ENCODE measurements around the gene CD2BP2. TPM values are rescaled to one million over a fixed set of nuclear protein-coding genes. Genes with fewer than 3 reads are reported as not detected.
A peak's percentile ranks its signal among the peaks of the same experiment; 100 is the strongest.

The CD2BP2 gene
- total and polyA plus RNA-seq, 2 of the 13 experiments (the other 11 are each of a cell fraction or from before 2014, with no cell fraction given) = 24.9 to 54.6 TPM

DNA sequence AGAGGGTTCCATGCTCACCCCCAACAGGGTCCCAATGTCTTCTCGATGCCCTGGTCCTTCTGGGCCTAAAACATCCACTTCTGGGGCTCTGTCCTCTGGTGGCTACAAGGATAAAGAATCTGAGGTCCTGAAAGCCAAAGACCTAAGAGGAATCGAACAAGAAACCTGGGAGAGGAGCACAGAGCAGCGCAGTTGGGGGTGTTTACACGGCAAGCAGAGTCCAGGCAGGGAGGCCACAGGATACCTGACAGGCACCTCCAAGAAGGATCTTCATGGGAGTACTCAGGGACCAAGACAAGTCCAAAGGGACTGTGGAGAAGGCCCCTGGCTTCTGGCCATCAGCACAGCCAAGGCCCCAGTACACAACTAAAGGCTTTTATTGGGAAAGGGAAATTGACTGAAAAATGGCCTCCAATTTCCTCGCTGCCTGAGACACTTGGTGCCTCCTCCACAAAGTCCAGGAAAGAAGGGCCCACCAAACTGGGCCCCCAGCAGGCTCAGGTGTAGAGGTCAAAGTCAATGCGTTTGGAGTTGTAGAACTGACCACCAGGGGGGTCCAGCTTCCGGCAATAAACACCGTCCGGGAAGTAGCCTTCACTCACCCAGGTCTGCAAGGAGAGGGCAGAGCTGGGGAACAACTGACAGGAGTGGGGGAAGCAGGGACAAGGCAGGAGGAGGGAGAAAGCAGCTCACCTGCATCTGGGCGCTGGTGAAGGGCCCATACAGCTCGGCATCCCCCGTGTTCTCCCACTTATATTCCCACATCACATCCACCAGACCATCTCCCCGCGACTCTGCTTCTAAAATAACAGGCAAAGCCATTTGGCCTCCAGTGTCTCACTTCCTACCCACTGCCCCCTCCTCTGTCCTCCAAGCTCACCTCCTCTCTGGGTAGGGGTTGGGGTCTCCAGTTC lies 2.4 kb downstream of the CD2BP2 start (continued):
- TF ChIP-seq, protein P1, sequence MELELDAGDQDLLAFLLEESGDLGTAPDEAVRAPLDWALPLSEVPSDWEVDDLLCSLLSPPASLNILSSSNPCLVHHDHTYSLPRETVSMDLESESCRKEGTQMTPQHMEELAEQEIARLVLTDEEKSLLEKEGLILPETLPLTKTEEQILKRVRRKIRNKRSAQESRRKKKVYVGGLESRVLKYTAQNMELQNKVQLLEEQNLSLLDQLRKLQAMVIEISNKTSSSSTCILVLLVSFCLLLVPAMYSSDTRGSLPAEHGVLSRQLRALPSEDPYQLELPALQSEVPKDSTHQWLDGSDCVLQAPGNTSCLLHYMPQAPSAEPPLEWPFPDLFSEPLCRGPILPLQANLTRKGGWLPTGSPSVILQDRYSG (CRISPR knock-in tag; IDR thresholded peaks at IDR 0.05) = no peak
- TF ChIP-seq ZNF550 (CRISPR knock-in tag; IDR thresholded peaks at IDR 0.05; ENCODE audit: borderline replicate concordance) = no peak
- no peak for TF ChIP-seq ZSCAN29 (CRISPR knock-in tag; conservative IDR thresholded peaks at IDR 0.05)
- no peak for TF ChIP-seq ZNF296 (CRISPR knock-in tag; conservative IDR thresholded peaks at IDR 0.05)
- TF ChIP-seq CREB1 (IDR thresholded peaks at IDR 0.05) = no peak
- no peak for TF ChIP-seq CREB1 (CRISPR knock-in tag; IDR thresholded peaks at IDR 0.05)
- peak; percentile 47 for TF ChIP-seq ELF3 (CRISPR knock-in tag; IDR thresholded peaks at IDR 0.05)
- no peak for TF ChIP-seq SP1 (IDR thresholded peaks at IDR 0.05)
- no peak for TF ChIP-seq SP1 (CRISPR knock-in tag; IDR thresholded peaks at IDR 0.05)
- TF ChIP-seq ZBTB20 (CRISPR knock-in tag; IDR thresholded peaks at IDR 0.05; ENCODE audit: borderline replicate concordance, low read depth) = no peak
- TF ChIP-seq, protein P2, sequence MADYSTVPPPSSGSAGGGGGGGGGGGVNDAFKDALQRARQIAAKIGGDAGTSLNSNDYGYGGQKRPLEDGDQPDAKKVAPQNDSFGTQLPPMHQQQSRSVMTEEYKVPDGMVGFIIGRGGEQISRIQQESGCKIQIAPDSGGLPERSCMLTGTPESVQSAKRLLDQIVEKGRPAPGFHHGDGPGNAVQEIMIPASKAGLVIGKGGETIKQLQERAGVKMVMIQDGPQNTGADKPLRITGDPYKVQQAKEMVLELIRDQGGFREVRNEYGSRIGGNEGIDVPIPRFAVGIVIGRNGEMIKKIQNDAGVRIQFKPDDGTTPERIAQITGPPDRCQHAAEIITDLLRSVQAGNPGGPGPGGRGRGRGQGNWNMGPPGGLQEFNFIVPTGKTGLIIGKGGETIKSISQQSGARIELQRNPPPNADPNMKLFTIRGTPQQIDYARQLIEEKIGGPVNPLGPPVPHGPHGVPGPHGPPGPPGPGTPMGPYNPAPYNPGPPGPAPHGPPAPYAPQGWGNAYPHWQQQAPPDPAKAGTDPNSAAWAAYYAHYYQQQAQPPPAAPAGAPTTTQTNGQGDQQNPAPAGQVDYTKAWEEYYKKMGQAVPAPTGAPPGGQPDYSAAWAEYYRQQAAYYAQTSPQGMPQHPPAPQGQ (CRISPR knock-in tag; IDR thresholded peaks at IDR 0.05; ENCODE audit: borderline replicate concordance) = no peak
- no peak for TF ChIP-seq PAF1 (CRISPR knock-in tag; IDR thresholded peaks at IDR 0.05)
- no peak for TF ChIP-seq GMEB1 (CRISPR knock-in tag; IDR thresholded peaks at IDR 0.05; ENCODE audit: borderline replicate concordance)
- TF ChIP-seq HMG20B (CRISPR knock-in tag; conservative IDR thresholded peaks at IDR 0.05) = 0 out of 2 replicates have a peak, but pooled peaks have one; percentile 27
- no peak for TF ChIP-seq ZFP36L2 (CRISPR knock-in tag; IDR thresholded peaks at IDR 0.05)
- no peak for TF ChIP-seq ZFP41 (CRISPR knock-in tag; IDR thresholded peaks at IDR 0.05; ENCODE audit: borderline replicate concordance)
- no peak for TF ChIP-seq HNRNPL (IDR thresholded peaks at IDR 0.05; ENCODE audit: low read depth, low read length)
- peak; percentile 23; the same call in 1 of the 2 replicates for TF ChIP-seq FOXK2 (IDR thresholded peaks at IDR 0.05)
- peak; percentile 57; the same call in 1 of the 2 replicates for TF ChIP-seq FOXO1 (CRISPR knock-in tag; IDR thresholded peaks at IDR 0.05)
- TF ChIP-seq MTF2 (CRISPR knock-in tag; IDR thresholded peaks at IDR 0.05; ENCODE audit: borderline replicate concordance) = no peak
- TF ChIP-seq RARA (CRISPR knock-in tag; IDR thresholded peaks at IDR 0.05) = peak; percentile 31; the same call in 1 of the 2 replicates
- no peak for TF ChIP-seq RAD51 (IDR thresholded peaks at IDR 0.05; ENCODE audit: borderline replicate concordance)
- TF ChIP-seq ZNF260 (CRISPR knock-in tag; IDR thresholded peaks at IDR 0.05; ENCODE audit: borderline replicate concordance, low read depth) = no peak
- TF ChIP-seq FOXK1 (CRISPR knock-in tag; IDR thresholded peaks at IDR 0.05; ENCODE audit: borderline replicate concordance, low read depth) = peak; percentile 55; the same call in 1 of the 2 replicates
- no peak for TF ChIP-seq SMYD3 (CRISPR knock-in tag; IDR thresholded peaks at IDR 0.05)
- no peak for TF ChIP-seq ELF4 (CRISPR knock-in tag; IDR thresholded peaks at IDR 0.05; ENCODE audit: borderline replicate concordance)
- no peak for TF ChIP-seq ZNF335 (CRISPR knock-in tag; IDR thresholded peaks at IDR 0.05)
- TF ChIP-seq, protein P3, sequence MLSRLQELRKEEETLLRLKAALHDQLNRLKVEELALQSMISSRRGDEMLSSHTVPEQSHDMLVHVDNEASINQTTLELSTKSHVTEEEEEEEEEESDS (CRISPR knock-in tag; IDR thresholded peaks at IDR 0.05; ENCODE audit: borderline replicate concordance) = no peak
